Skeletal muscle tissue (tissue), 4 donors: ENCODE results near the gene ZBTB9. TPM values are rescaled to one million over a fixed set of nuclear protein-coding genes. Genes with fewer than 3 reads are reported as not detected.

Experiments
- H3K27ac ChIP-seq: one replicate; pipeline ENCODE4 v1.7.0; 2013; ENCODE audit warnings: mild to moderate bottlenecking, low read depth, low read length, inconsistent platforms
- H3K27me3 ChIP-seq, 3 donors: one replicate each; pipeline ENCODE4 v1.7.0; 2013; ENCODE audit warnings: low read length in 3 of 3; ENCODE audit not compliant: control insufficient read depth in 3 of 3, insufficient read depth in 3 of 3
- H3K36me3 ChIP-seq, 3 donors: one replicate each; pipeline ENCODE4 v1.7.0; 2013; ENCODE audit warnings: low read length in 3 of 3; ENCODE audit not compliant: control insufficient read depth in 3 of 3, insufficient read depth in 3 of 3
- H3K4me1 ChIP-seq, 3 donors: one replicate each; pipeline ENCODE4 v1.7.0; 2013; ENCODE audit warnings: low read length in 3 of 3, mild to moderate bottlenecking in 3 of 3; ENCODE audit not compliant: control insufficient read depth in 3 of 3, insufficient read depth in 3 of 3
- H3K4me3 ChIP-seq, 3 donors: one replicate each; pipeline ENCODE4 v1.7.0; 2013; ENCODE audit warnings: low read length in 3 of 3
- H3K9ac ChIP-seq, 3 donors: one replicate each; pipeline ENCODE4 v1.7.0; 2013; ENCODE audit warnings: low read length in 3 of 3, mild to moderate bottlenecking in 3 of 3, moderate library complexity in 2 of 3, low read depth in 1 of 3
- H3K9me3 ChIP-seq, 3 donors: one replicate each; pipeline ENCODE4 v1.7.0; 2013; ENCODE audit warnings: low read length in 3 of 3; ENCODE audit not compliant: control insufficient read depth in 3 of 3
- total RNA-seq: library from RNA; depleted of rRNA; stranded (reverse); fragments of >200 nt; gene quantifications from one replicate; pipeline ENCODE4 v1.2.3, GENCODE V29; 2014
- donor health status: Osteomylitis.

ZBTB9 gene
- total RNA-seq, 1 donor from 2014 or later: 11.0 TPM

GRCh38 chr6:33443025-33443424 is 11.4 kb upstream of the ZBTB9 start:
- H3K4me1 ChIP-seq: no peaks in the 10 kb centered on the region
- H3K4me3 ChIP-seq: no peak overlapping the region
- H3K27ac ChIP-seq: no peak overlapping the region
- no peaks in the 10 kb centered on the region for H3K9me3 ChIP-seq
- H3K36me3 ChIP-seq: peaks cover 3 to 15% (median 14%) of the 10 kb centered on the region in 3 donors
- H3K27me3 ChIP-seq: no peaks in the 10 kb centered on the region
- no peak overlapping the region for H3K9ac ChIP-seq

- Histone ChIP-seq H3K9ac (no peak overlapping the region), H3K27me3 (no peaks in the 10 kb centered on the region), H3K9me3 (no peaks in the 10 kb centered on the region), H3K4me1 (no peaks in the 10 kb centered on the region), H3K4me3 (no peak overlapping the region), H3K36me3 (peaks cover 3 to 12% (median 7%) of the 10 kb centered on the region in 3 donors), H3K27ac (no peak overlapping the region)
Measured at GRCh38 chr6:33443619-33444504, 10.5 kb upstream of the ZBTB9 start.

GRCh38 chr6:33445119-33445603 is 9.2 kb upstream of the ZBTB9 start:
- Histone ChIP-seq H3K9me3 (no peaks in the 10 kb centered on the region), H3K4me3 (no peak overlapping the region), H3K27ac (no peak overlapping the region), H3K36me3 (peaks cover 3 to 12% (median 7%) of the 10 kb centered on the region in 3 donors), H3K4me1 (no peaks in the 10 kb centered on the region), H3K9ac (no peak overlapping the region), H3K27me3 (no peaks in the 10 kb centered on the region)

GRCh38 chr6:33446356-33446755 is 8.0 kb upstream of the ZBTB9 start:
- no peak overlapping the region for H3K4me3 ChIP-seq
- H3K9me3 ChIP-seq: no peaks in the 10 kb centered on the region
- H3K27ac ChIP-seq: no peak overlapping the region
- H3K27me3 ChIP-seq: no peaks in the 10 kb centered on the region
- H3K9ac ChIP-seq: no peak overlapping the region
- H3K4me1 ChIP-seq: no peaks in the 10 kb centered on the region
- H3K36me3 ChIP-seq: peaks cover 2 to 12% (median 3%) of the 10 kb centered on the region in 3 donors

GRCh38 chr6:33450434-33450833 is 3.9 kb upstream of the ZBTB9 start:
- H3K27me3 ChIP-seq: no peaks in the 10 kb centered on the region
- H3K36me3 ChIP-seq: peaks cover under 1 to 11% (median 2%) of the 10 kb centered on the region in 3 donors
- H3K27ac ChIP-seq: no peak overlapping the region
- no peaks in the 10 kb centered on the region for H3K9me3 ChIP-seq
- no peak overlapping the region for H3K9ac ChIP-seq
- no peak overlapping the region for H3K4me3 ChIP-seq
- peaks cover 11 to 13% (median 12%) of the 10 kb centered on the region in 3 donors for H3K4me1 ChIP-seq

GRCh38 chr6:33451606-33452005 is 2.8 kb upstream of the ZBTB9 start:
- H3K27me3 ChIP-seq: no peaks in the 10 kb centered on the region
- H3K27ac ChIP-seq: no peak overlapping the region
- no peak overlapping the region for H3K9ac ChIP-seq
- H3K9me3 ChIP-seq: no peaks in the 10 kb centered on the region
- peaks cover 11 to 19% (median 12%) of the 10 kb centered on the region in 3 donors for H3K4me1 ChIP-seq
- H3K4me3 ChIP-seq: no peak overlapping the region
- peaks cover 10 to 17% (median 13%) of the 10 kb centered on the region in 3 donors for H3K36me3 ChIP-seq

GRCh38 chr6:33452496-33452895 is 1.9 kb upstream of the ZBTB9 start:
- H3K36me3 ChIP-seq: peaks cover 10 to 20% (median 15%) of the 10 kb centered on the region in 3 donors
- H3K4me1 ChIP-seq: peaks cover 11 to 19% (median 12%) of the 10 kb centered on the region in 3 donors
- H3K27me3 ChIP-seq: no peaks in the 10 kb centered on the region
- H3K9ac ChIP-seq: no peak overlapping the region
- no peaks in the 10 kb centered on the region for H3K9me3 ChIP-seq
- no peak overlapping the region for H3K4me3 ChIP-seq
- no peak overlapping the region for H3K27ac ChIP-seq

GRCh38 chr6:33453393-33454008 is 875 bp upstream of the ZBTB9 start:
- Histone ChIP-seq H3K9me3 (no peaks in the 10 kb centered on the region), H3K27ac (peak overlapping the region; percentile 50), H3K4me1 (peaks cover 11 to 19% (median 12%) of the 10 kb centered on the region in 3 donors), H3K9ac (peak overlapping the region; percentile 92 to 94 (median 93)), H3K4me3 (peak overlapping the region; percentile 92 to 96 (median 93)), H3K27me3 (no peaks in the 10 kb centered on the region), H3K36me3 (peaks cover 10 to 20% (median 10%) of the 10 kb centered on the region in 3 donors)

- Histone ChIP-seq H3K4me3 (peak overlapping the region; percentile 92 to 96 (median 93)), H3K27me3 (no peaks in the 10 kb centered on the region), H3K4me1 (peaks cover 11 to 19% (median 12%) of the 10 kb centered on the region in 3 donors), H3K36me3 (peaks cover 10 to 20% (median 10%) of the 10 kb centered on the region in 3 donors), H3K27ac (peak overlapping the region; percentile 50), H3K9ac (peak overlapping the region; percentile 69 to 93 (median 71)), H3K9me3 (no peaks in the 10 kb centered on the region)
Measured at GRCh38 chr6:33455051-33455450, 675 bp downstream of the ZBTB9 start.

GRCh38 chr6:33456156-33456555 is 1.8 kb downstream of the ZBTB9 start:
- Histone ChIP-seq H3K27ac (no peak overlapping the region), H3K4me1 (peaks cover 11 to 19% (median 12%) of the 10 kb centered on the region in 3 donors), H3K36me3 (peaks cover 10 to 20% (median 10%) of the 10 kb centered on the region in 3 donors), H3K9me3 (no peaks in the 10 kb centered on the region), H3K4me3 (no peak overlapping the region), H3K9ac (no peak overlapping the region), H3K27me3 (no peaks in the 10 kb centered on the region)
